ENCODE measurements around the gene MEIS1.

- TF ChIP-seq CTCF (IDR thresholded peaks at IDR 0.05; ENCODE audit: low read length): no peak
- no peak for TF ChIP-seq EZH2 (optimal IDR thresholded peaks at IDR 0.05; ENCODE audit: low read depth, low read length)
- no peak for TF ChIP-seq EZH2phosphoT487 (IDR thresholded peaks at IDR 0.05; ENCODE audit: low read length)
These were observed 2.9 kb upstream of the MEIS1 start for GRCh38 chr2:66431846-66432587.
